Measurements from ENCODE around the gene CGAS.

DNA sequence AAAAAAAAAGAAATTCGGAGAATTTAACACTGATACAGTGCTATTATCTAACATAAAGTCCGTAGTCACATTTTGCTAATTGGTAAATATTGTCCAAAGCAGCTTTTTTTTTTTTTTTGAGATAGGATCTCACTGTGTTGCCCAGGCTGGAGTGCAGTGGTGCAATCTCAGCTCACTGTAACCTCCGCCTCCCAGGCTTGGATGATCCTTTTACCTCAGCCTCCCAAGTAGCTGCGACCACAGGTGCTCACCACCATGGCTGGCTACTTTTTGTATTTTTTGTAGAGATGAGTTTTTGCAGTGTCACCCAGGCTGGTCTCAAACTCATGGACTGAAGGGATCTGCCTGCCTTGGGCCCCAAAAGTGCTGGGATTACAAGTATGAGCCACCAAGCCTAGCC is 25.3 kb upstream of the CGAS start:
- TF ChIP-seq, protein P1, sequence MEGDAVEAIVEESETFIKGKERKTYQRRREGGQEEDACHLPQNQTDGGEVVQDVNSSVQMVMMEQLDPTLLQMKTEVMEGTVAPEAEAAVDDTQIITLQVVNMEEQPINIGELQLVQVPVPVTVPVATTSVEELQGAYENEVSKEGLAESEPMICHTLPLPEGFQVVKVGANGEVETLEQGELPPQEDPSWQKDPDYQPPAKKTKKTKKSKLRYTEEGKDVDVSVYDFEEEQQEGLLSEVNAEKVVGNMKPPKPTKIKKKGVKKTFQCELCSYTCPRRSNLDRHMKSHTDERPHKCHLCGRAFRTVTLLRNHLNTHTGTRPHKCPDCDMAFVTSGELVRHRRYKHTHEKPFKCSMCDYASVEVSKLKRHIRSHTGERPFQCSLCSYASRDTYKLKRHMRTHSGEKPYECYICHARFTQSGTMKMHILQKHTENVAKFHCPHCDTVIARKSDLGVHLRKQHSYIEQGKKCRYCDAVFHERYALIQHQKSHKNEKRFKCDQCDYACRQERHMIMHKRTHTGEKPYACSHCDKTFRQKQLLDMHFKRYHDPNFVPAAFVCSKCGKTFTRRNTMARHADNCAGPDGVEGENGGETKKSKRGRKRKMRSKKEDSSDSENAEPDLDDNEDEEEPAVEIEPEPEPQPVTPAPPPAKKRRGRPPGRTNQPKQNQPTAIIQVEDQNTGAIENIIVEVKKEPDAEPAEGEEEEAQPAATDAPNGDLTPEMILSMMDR (IDR thresholded peaks at IDR 0.05), result no peak
- TF ChIP-seq EP300 (IDR thresholded peaks at IDR 0.05), result no peak

Data from sigmoid colon (tissue), 4 donors.